Naive B cell (primary cell): ENCODE measurements around the gene ZDHHC4. TPM values are rescaled to one million over a fixed set of nuclear protein-coding genes. Genes with fewer than 3 reads are reported as not detected.

Experiments used
- ATAC-seq, 2 donors: fragments of 150-1000 bp; cut with Tn5 transposase; 2 replicates each; pipeline ENCODE4 v1.10.0; 2021; ENCODE audit warnings: low read depth in 2 of 2, mild to moderate bottlenecking in 2 of 2, moderate library complexity in 2 of 2
- DNase-seq: peaks from one replicate; pipeline ENCODE4 v3.0.0; 2022
- H3K27ac Mint-ChIP-seq, 6 donors: one replicate each; pipeline ENCODE4 v1.8.0; 2020 to 2022; ENCODE audit warnings: mild to moderate bottlenecking in 6 of 6, mixed read lengths in 6 of 6, moderate library complexity in 5 of 6, inconsistent platforms in 2 of 6
- H3K27me3 Mint-ChIP-seq, 3 donors: one replicate each; pipeline ENCODE4 v1.8.0; 2021 to 2022; ENCODE audit warnings: mixed read lengths in 3 of 3, mild to moderate bottlenecking in 1 of 3
- H3K36me3 Mint-ChIP-seq, 2 donors: one replicate each; pipeline ENCODE4 v1.8.0; 2020 to 2022; ENCODE audit warnings: mixed read lengths in 2 of 2, inconsistent platforms in 1 of 2, mild to moderate bottlenecking in 1 of 2
- H3K4me1 Mint-ChIP-seq, 3 donors: one replicate each; pipeline ENCODE4 v1.8.0; 2020 to 2022; ENCODE audit warnings: mixed read lengths in 3 of 3, inconsistent platforms in 1 of 3, mild to moderate bottlenecking in 1 of 3, moderate library complexity in 1 of 3
- H3K4me3 Mint-ChIP-seq, 8 donors: one replicate each; pipeline ENCODE4 v1.8.0; 2020 to 2022; ENCODE audit warnings: mild to moderate bottlenecking in 8 of 8, mixed read lengths in 8 of 8, moderate library complexity in 8 of 8, inconsistent platforms in 2 of 8
- H3K9me3 Mint-ChIP-seq, 7 donors: one replicate each; pipeline ENCODE4 v1.8.0; 2020 to 2022; ENCODE audit warnings: mixed read lengths in 7 of 7, mild to moderate bottlenecking in 5 of 7, inconsistent platforms in 2 of 7, moderate library complexity in 1 of 7
- polyA plus RNA-seq, 6 donors: library from polyadenylated mRNA; unstranded; fragments of 300-500 nt; fragmentation: Illumina TruSeq; gene quantifications; one replicate each; pipeline ENCODE4 v1.2.3, GENCODE V29; 2021; ENCODE audit warnings: low read depth in 6 of 6

ZDHHC4 gene
- 10 to 100 TPM; 77.9 to 97.7 (median 81.4) TPM for polyA plus RNA-seq

- peak; percentile 93 to 96 for ATAC-seq
- no peaks in the 10 kb centered on the region for H3K9me3 Mint-ChIP-seq
- peak within 1 kb of the TSS; percentile 94 to 99 (median 98) for H3K27ac Mint-ChIP-seq
- H3K4me3 Mint-ChIP-seq: peak within 1 kb of the TSS; percentile 88 to 97 (median 93)
- H3K27me3 Mint-ChIP-seq: peaks cover 0 to 5% (median 4%) of the 10 kb centered on the region in 3 donors
- peaks cover 12 to 39% (median 24%) of the 10 kb centered on the region in 3 donors for H3K4me1 Mint-ChIP-seq
- peaks cover 0 to 21% of the 10 kb centered on the region in 2 donors for H3K36me3 Mint-ChIP-seq
- peak; percentile 88 for DNase-seq
Measured at GRCh38 chr7:6577369-6578113, at the start of gene ZDHHC4. ZDHHC4 (plus strand) TSS chr7:6577454; CDS start chr7:6580562, 3,108 bp downstream.

- no peak for ATAC-seq
- no peak overlapping the region for H3K27ac Mint-ChIP-seq
- no peaks in the 10 kb centered on the region for H3K36me3 Mint-ChIP-seq
- DNase-seq: no peak
- H3K4me1 Mint-ChIP-seq: peaks cover 18 to 35% (median 31%) of the 10 kb centered on the region in 3 donors
- H3K27me3 Mint-ChIP-seq: peaks cover 0 to 19% (median 16%) of the 10 kb centered on the region in 3 donors
- no peaks in the 10 kb centered on the region for H3K9me3 Mint-ChIP-seq
- peak overlapping the region in 6 of 8 donors; percentile 22 to 90 (median 62) for H3K4me3 Mint-ChIP-seq
Measured at GRCh38 chr7:6528401-6529130, 48.7 kb upstream of the ZDHHC4 start.

- ATAC-seq: no peak
- H3K27me3 Mint-ChIP-seq: peaks cover 0 to 16% (median 12%) of the 10 kb centered on the region in 3 donors
- peak overlapping the region; percentile 70 to 94 (median 90) for H3K4me3 Mint-ChIP-seq
- H3K4me1 Mint-ChIP-seq: peaks cover 18 to 35% (median 31%) of the 10 kb centered on the region in 3 donors
- no peak for DNase-seq
- no peaks in the 10 kb centered on the region for H3K9me3 Mint-ChIP-seq
- no peak overlapping the region for H3K27ac Mint-ChIP-seq
- no peaks in the 10 kb centered on the region for H3K36me3 Mint-ChIP-seq
Measured at GRCh38 chr7:6529643-6530042, 47.6 kb upstream of the ZDHHC4 start.

DNA sequence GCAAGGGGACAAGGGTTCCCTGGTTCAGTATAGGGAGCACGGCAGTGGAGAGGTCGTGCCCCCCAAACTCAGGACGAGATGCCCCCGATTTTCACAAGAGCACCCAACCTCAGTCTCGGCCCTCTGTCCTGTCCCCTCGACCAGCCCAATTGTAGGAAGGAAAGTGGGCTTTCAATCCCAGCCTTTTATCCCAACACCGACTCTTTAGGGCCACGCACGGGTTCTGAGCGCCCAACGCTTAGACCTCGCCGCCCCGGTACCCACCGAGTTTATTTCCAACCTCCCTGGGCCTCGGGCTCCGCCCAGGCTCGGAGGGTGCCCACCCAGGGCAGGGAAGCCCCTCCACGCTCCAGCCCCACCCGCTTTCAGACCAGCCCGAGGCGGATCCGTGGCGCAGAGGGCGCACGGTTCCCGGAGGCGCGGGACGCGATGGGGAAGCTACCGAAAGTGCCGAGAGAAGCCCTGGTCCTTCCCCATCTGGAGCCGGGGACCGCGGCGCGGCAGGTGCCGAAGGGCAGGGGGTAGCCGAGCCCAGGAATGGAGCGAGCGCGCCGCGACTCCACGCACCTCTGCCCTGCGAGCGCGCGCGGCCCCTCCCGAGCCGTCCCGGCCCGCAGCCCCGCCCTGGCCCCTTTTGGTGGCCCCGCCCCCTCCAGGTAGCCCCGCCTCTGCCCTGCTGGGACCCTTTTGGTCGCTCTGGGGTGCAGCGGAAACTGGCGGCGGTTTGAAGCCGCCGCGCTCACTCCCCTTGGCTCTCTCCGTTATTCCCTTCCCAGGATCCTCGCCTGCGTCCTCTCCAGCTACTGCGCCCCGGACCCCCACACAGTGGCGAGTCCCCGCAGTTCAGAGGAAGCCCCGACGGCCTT lies 46.4 kb upstream of the ZDHHC4 start:
- Mint-ChIP-seq H3K4me3 (peak overlapping the region; percentile 89 to 94 (median 90)), H3K36me3 (no peaks in the 10 kb centered on the region), H3K9me3 (no peaks in the 10 kb centered on the region), H3K27me3 (peaks cover 0 to 20% (median 16%) of the 10 kb centered on the region in 3 donors), H3K27ac (peak overlapping the region in 4 of 6 donors; percentile 49 to 70 (median 62)), H3K4me1 (peaks cover 18 to 35% (median 31%) of the 10 kb centered on the region in 3 donors)
- peak; percentile 78 to 80 for ATAC-seq
- peak; percentile 55 for DNase-seq

DNA sequence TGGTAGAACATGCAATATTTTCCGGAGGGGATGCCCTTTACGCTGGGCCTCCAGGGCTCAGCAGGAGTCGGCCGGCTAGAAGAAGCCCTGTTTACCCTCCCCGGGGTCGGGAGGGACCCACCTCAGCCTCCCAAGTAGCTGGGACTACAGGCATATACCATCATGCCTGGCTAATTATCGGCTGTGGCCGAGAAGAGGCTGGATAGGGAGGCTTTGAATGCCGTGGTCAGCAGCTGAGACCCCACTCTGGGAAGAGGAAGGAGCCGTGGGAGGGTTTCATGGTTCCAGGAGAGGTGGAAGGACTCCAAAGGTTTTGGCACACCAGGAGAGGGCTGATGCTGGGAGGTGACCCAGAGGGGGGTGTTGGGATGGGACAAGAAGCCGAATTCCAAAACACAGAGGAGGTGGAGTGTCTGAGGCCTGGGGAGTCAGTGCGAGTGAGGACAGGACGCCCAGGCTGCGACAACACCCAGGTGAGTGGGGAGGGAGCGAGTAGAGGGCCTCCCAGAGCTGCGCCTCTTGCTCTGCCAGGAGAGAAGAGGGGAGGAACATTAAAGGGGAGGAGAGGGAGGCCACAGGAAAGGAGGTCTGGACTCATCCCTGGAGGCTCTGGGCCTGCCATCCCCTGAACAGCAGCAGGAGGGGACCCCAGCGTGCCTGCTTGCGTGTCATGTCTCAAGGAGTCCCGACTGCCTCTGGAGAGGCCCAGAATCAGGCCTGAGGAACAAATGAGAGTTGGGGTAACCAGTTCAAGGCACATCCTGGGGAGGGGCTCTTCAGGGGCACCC lies 45.6 kb upstream of the ZDHHC4 start:
- Mint-ChIP-seq H3K27ac (peak overlapping the region in 2 of 6 donors; percentile 49 to 80), H3K36me3 (no peaks in the 10 kb centered on the region), H3K9me3 (no peaks in the 10 kb centered on the region), H3K4me1 (peaks cover 18 to 33% (median 28%) of the 10 kb centered on the region in 3 donors), H3K27me3 (peaks cover 0 to 20% (median 16%) of the 10 kb centered on the region in 3 donors), H3K4me3 (peak overlapping the region; percentile 89 to 94 (median 90))
- no peak for DNase-seq
- no peak for ATAC-seq

GRCh38 chr7:6532516-6532915 lies 44.7 kb upstream of the ZDHHC4 start:
- ATAC-seq: no peak

GRCh38 chr7:6533893-6534495 lies 43.3 kb upstream of the ZDHHC4 start:
- Mint-ChIP-seq H3K4me1 (peaks cover 9 to 25% (median 17%) of the 10 kb centered on the region in 3 donors), H3K27ac (peak overlapping the region in 3 of 6 donors; percentile 47 to 74 (median 67)), H3K9me3 (no peaks in the 10 kb centered on the region), H3K27me3 (peaks cover 0 to 19% (median 16%) of the 10 kb centered on the region in 3 donors), H3K36me3 (no peaks in the 10 kb centered on the region), H3K4me3 (peak overlapping the region in 4 of 8 donors; percentile 13 to 53 (median 32))
- no peak for ATAC-seq
- no peak for DNase-seq

More at GRCh38 chr7:6532516-6532915, 44.7 kb upstream of the ZDHHC4 start:
- H3K9me3 Mint-ChIP-seq: no peaks in the 10 kb centered on the region
- H3K4me1 Mint-ChIP-seq: peaks cover 10 to 25% (median 20%) of the 10 kb centered on the region in 3 donors
- H3K36me3 Mint-ChIP-seq: no peaks in the 10 kb centered on the region
- no peak for DNase-seq
- H3K27ac Mint-ChIP-seq: no peak overlapping the region
- H3K27me3 Mint-ChIP-seq: peaks cover 0 to 12% (median 7%) of the 10 kb centered on the region in 3 donors
- peak overlapping the region; percentile 24 to 91 (median 68) for H3K4me3 Mint-ChIP-seq

DNA sequence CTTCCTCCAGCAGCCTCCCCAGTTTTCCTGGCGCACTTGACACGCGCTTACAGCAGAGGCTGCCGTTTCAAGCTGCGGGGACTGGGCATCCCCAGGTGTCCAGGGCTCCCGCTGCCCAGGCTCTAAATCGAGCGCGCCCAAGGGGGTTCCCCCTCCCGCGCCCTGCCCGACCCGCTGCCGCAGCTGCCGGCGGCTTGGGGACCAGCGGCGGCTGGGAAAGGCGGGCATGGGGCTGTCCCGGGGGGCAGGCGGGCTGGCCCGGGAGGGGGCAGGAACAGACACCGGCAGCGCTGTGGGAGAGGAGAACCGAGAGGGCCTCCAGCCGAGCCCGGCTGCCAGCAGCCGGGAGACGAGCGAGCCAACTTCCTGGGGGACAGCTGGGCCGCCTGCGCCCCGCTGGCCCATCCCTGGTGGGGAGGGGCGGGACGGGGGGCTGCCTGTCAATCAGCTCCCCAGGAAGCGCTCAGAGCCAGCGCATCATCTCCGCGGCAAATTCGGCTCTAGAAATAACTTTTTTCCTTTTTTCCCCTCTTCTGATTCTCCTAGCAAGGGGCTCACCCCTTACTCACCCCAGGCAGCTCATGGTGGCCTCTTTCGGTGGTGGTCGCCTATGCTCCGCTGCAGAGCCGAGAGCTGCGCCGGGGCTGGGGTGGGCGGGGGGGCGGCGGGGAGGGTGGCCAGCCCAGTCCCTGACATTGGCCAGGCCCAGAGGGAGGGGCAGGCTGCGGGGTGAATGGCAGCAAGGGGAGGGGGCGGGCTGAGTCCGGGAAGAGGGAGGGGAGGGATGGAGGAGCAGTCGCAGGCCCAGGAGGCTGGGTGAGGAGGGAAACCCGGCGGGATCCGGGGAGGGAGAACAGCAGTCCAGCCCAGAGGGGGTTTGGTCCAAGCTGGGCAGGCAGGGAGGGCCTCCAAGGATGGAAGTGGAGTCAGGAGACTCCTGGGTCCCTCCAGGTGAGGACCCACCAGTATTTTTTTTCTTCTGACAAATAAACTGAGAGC lies 40.7 kb upstream of the ZDHHC4 start:
- ATAC-seq (peak; percentile 48 to 67), DNase-seq (no peak)
- Mint-ChIP-seq H3K4me3 (peak overlapping the region in 6 of 8 donors; percentile 21 to 61 (median 36)), H3K9me3 (no peaks in the 10 kb centered on the region), H3K36me3 (no peaks in the 10 kb centered on the region), H3K4me1 (peaks cover 1 to 3% (median 3%) of the 10 kb centered on the region in 3 donors), H3K27ac (no peak overlapping the region), H3K27me3 (peaks cover 0 to 17% (median 15%) of the 10 kb centered on the region in 3 donors)

- no peaks in the 10 kb centered on the region for H3K36me3 Mint-ChIP-seq
Measured at GRCh38 chr7:6542368-6542767, 34.9 kb upstream of the ZDHHC4 start.

DNA sequence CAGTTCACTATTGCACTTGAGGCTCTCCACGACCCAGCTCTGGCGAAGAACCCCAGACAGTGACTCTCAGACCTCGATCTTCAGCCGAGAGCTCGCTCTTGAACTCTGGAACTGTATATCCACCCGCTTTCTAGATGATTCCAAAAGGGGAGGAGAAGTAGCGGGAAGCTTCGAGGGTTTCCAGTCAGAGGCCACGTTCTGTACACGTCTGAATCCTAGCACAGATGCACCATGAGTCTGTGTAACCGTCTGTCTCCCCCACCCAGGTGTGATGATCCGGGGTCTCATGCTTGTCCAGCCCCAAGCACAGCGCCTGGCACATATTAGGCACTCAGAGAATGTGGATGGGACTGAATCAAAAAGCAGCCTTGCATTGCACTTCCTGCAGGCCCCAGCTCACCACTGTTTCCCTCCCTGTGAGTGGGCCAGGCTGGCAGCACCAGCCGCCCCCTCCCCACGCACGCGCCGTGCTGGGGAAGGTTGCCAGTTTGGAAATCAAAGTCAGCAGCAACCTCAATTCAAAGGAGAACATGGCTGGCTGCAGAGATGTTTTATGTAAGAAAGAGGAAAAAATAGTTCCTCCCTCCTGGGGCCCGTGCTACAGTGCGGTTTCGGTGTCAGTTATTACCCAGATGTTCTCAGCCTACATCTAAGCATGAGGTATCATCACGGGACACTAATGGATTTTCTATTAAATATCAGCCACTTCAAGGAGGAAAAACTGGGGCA lies 31.7 kb upstream of the ZDHHC4 start:
- no peak for DNase-seq
- ATAC-seq: peak; percentile 46 to 47
- Mint-ChIP-seq H3K4me1 (peaks cover 11 to 13% (median 12%) of the 10 kb centered on the region in 3 donors), H3K4me3 (peak overlapping the region in 1 of 8 donors; percentile 66), H3K9me3 (no peaks in the 10 kb centered on the region), H3K36me3 (no peaks in the 10 kb centered on the region), H3K27me3 (peaks cover 0 to 5% (median 0%) of the 10 kb centered on the region in 3 donors), H3K27ac (peak overlapping the region in 1 of 6 donors; percentile 94)

More at GRCh38 chr7:6542368-6542767, 34.9 kb upstream of the ZDHHC4 start:
- Mint-ChIP-seq H3K27ac (peak overlapping the region in 1 of 6 donors; percentile 44), H3K4me3 (no peak overlapping the region), H3K4me1 (peaks cover 11 to 13% (median 12%) of the 10 kb centered on the region in 3 donors), H3K9me3 (no peaks in the 10 kb centered on the region), H3K27me3 (peaks cover 0 to 19% (median 9%) of the 10 kb centered on the region in 3 donors)
- ATAC-seq (no peak), DNase-seq (no peak)
